GM18873 (cell line): ENCODE measurements around the gene APLF.
"Not testable (repeated sequence)": the region's sequence is repeated elsewhere in the genome, so short reads cannot be mapped to it uniquely, and the experiment has no call there.

Experiments
- ATAC-seq: cut with Tn5 transposase; IDR thresholded peaks from one replicate; pipeline ENCODE4 v1.9.1; 2021; ENCODE audit warnings: mild to moderate bottlenecking, moderate library complexity, moderate number of reproducible peaks; ENCODE audit not compliant: unreplicated experiment, low FRiP score

Gene APLF

DNA sequence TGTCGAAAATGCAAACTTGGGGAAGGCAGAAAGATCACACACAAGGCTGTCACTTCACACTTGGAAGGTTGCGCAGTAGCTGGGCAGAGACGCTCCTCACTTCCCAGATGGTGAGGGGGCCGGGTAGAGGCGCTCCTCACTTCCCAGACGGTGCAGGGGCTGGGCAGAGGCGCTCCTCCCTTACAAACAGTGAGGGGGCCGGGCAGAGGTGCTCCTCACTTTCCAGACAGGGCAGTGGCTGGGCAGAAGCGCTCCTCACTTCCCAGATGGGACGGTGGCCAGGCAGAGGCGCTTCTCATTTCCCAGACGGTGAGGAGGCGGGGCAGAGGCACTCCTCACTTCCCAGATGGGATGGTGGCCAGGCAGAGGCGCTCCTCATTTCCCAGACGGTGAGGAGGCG lies 59.6 kb downstream of the APLF start:
- not testable (repeated sequence) for ATAC-seq

DNA sequence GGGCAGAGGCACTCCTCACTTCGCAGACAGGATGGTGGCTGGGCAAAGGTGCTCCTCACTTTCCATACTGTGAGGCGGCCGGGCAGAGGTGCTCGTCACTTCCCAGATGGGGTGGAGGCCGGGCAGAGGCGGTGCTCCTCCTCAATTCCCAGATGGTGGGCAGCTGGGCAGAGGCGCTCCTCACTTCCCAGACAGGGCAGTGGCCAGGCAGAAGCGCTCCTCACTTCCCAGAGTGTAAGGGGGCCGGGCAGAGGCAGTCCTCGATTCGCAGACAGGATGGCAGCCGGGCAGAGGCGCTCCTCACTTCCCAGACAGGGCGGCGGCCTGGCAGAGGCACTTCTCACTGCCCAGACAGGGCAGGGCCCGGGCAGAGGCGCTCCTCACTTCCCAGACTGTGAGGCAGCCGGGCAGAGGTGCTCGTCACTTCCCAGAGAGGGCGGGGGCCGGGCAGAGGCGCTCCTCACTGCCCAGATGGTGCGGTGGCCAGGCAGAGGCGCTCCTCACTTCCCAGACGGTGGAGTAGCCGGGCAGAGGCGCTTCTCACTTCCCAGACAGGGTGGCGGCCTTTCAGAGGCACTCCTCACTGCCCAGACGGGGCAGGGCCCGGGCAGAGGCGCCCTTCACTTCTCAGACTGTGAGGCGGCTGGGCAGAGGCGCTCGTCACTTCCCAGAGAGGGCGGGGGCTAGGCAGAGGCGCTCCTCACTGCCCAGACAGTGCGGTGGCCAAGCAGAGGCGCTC lies 60.1 kb downstream of the APLF start:
- ATAC-seq, result not testable (repeated sequence)

DNA sequence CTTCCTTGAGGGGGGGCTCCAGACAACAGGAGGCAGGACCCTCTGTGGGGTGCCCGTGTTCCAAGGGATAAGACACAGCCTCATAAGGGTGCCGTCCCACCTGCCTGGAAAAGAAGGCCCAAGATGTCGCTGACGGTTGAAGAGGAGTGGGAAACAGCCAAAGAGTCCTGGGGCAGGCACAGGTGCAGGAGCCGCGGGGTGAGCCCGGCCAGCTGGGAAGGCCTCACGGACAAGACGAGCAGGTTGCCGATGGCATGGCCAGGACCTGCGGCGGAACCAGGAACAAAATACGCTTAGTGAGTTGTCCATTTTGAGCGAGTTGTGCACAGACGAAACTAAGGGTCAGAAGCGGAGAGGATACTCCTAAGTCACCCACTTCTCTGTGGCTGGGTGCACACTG lies 61.8 kb downstream of the APLF start:
- not testable (repeated sequence) for ATAC-seq

DNA sequence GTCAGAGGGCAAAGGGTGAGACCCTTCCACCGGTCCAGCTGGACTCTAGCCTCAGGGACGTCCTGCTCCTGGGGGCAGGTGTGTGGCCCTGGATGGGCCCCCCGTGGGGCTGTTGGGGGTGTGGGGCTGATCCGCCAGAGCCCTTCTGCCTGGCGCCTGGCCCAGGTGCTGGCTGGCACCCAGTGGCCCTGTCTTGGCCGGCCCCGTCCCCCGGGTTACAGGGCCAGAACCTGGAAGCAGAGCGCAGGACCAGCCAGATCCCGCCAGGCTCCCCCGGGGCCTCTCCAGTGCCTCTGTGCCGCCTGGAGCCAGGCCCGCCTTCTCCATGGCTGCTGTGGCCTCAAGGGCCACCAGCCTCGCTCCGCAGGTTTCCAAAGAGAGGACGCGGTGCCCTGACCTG lies 62.3 kb downstream of the APLF start:
- ATAC-seq, result not testable (repeated sequence)

DNA sequence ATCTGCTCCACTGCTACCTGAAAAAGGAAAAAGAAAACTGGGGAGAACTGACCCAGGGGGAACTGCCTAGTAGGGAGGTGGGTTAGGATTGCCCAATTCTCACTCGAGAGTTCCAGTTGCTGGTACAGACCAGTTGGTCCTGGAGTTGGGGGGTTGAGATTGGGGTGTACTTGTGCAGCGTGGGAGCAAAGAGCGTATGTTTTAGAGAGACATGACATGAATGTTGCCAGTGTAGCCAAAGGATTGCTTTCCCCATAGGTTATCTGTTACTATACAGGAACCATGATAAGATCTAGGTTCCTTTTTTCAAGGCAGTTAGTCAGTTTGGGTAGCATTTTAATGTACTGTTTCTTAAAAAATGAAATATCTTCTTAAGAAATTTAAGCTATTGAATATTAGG lies 68.6 kb downstream of the APLF start:
- ATAC-seq, result no peak

DNA sequence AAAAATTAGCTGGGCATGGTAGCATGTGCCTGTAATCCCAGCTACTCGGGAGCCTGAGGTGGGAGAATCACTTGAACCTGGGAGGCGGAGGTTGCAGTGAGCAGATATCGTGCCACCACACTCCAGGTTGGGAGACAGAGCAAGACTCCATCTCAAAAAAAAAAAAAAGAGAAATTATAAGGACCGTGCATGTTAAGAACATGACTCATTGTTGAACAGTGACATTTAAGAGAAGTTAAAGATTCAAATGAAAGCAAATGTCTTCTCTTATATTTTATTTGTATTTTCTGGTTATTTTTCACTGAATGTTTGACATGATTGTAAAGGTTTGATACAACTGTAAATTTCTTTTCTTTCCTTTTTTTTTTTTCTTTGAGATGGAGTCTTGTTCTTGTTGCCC lies 69.6 kb downstream of the APLF start:
- ATAC-seq, result no peak

DNA sequence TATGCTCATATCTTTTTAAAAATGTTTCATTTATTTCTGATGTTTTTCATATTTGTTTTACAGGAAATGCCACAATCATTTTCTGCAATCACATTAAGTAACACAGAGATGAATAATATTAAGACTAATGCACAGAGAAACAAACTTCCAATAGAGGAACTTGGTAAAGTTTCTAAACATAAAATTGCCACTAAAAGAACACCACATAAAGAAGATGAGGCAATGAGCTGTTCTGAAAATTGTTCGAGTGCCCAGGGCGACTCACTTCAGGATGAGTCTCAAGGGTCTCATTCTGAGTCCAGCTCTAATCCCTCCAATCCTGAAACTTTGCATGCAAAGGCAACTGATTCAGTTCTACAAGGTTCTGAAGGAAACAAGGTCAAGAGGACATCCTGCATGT lies 70.4 kb downstream of the APLF start:
- ATAC-seq, result no peak

DNA sequence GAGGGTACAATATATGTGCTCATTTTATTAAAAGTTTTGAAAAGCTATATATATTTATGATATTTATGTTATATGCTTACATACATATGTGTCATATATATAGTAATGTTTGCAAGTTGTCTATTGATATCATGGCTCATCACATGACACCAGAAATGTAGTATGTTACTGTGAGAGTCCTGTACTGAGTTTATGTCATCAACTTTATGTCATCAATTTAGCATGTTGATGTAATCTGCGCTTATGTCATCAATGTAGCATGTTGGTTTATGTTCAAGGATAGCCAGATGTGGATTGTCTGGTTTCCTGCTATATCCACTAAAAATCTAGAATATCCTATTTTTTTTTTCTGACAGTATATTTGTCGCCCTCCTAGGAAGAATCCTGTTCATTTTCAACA lies 77.4 kb downstream of the APLF start:
- no peak for ATAC-seq

DNA sequence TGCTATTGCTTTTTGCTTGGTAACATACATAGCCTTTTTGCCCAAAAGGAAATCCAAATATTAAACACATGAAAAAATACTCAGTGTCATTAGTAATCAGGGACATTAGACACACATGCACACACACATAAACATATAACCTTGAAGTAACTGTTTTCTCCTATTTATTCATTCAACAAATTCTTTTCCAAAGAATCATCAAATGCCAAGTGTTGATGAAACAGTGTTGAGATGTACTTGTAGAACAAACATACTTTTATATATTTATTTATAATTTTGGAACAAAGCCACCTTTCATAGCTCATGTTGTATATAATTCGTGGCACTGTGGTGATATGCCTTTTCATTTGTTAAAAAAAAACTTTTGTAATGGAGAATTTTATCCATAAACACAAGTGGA lies 81.0 kb downstream of the APLF start:
- ATAC-seq, result no peak

DNA sequence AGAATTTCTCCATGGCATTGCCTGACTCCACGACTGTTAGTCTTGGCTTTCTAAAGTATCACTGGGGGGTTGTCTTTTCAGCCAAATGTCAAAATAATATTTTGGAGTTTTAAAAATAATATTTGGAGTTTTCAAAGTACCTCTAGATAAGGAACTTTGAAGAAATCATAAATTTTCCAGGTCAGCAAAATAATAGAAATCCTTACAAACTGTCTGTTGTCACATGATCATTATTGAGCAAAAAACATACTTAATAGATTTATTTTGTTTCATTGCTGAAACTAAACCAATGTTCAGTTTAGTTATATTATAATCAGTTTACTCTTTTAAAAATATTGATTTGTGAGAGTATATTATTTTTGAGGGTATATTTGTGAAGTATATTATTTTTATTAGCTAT lies 85.7 kb downstream of the APLF start:
- no peak for ATAC-seq

DNA sequence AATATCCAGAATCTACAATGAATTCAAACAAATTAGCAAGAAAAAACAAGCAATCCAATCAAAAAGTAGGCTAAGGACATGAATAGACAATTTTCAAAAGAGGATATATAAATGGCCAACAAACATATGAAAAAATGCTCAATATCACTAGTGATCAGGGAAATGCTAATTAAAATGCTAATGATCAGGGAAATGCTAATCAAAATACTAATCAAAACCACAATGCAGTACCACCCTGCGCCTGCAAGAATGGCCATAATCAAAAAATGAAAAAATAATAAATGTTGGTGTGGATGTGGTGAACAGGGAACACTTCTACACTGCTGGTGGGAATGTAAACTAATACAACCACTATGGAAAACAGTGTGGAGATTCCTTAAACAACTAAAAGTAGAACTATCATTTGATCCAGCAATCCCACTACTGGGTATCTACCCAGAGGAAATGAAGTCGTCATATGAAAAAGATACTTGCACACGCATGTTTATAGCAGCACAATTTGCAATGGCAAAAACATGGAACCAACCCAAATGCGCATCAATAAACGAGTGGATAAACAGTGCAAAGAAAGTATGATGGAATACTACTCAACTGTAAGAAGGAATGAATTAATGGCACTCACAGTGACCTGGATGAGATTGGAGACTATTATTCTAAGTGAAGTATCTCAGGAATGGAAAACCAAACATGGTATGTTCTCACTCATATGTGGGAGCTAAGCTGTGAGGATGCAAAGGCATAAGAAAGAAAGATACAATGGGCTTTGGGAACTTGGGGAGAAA lies 88.2 kb downstream of the APLF start:
- ATAC-seq, result not testable (repeated sequence)

DNA sequence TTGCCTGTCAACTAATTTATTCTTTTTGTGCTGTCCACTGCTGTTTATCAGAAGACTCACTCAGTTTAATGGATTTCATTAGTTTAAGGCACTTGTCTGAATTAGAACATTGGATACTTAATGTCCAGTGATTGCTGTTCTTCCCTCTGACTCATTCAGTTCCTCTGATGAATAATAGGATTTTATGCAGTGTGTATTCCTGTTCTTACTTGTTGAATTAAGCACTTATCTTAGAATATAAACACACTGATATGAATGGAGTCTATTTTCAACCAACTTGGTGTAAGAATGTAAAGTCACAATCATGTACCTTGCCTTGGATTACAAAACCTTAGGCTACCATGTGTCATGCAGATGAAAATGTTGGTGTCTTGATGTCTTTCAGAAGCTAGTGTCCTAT lies 89.0 kb downstream of the APLF start:
- ATAC-seq, result no peak

DNA sequence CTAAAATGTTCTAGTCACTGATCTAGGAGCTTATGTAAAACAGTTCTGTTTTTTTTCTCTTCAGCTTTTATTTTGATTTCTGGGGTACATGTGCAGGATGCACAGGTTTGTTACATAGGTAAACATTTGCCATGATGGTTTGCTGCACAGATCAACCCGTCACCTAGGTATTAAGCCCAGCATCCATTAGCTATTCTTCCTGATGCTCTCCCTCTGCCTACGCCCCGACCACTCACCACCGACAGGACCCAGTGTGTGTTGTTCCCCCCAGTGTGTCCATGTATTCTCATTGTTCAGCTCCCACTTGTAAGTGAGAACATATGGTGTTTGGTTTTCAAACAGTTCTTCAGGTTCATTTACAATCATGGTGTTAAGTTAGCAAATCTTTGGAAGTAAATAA lies 91.2 kb downstream of the APLF start:
- no peak for ATAC-seq

DNA sequence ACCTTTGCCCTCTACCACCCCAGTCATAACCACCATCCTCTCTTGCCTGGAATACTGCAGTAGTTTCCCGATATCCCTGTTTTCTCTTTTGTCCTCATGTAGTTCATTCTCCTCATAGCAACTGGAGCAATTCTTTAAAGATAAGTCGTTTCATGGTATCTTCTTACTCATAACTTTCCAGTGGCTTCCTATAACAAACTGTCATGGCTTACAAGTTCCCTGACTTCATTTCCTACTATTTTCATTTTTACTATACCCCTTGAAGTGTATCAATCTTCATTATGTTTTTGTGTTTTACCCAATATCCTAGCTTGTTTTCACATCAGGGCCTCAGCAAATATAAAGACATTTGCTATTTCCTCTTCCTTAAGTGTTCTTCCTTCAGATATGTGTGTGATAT lies 92.3 kb downstream of the APLF start:
- ATAC-seq, result no peak

DNA sequence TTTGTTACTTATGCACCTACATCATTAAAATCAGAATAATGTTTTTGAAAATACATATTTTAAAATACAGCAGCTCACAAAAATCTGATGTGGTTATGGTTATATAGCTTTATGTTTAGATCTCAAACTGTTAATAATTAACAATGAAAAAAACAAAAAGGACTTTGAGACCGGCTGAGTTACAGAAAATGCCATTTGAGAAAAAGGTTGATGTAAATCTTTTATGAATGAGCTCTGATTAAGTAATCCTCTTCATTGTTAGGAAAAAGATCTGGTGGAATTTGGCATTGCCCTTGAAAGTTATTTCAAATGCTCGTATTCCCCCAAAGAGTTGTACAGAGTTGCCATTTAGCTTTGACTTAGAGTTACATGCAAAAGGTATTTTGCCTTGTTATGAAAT lies 93.2 kb downstream of the APLF start:
- no peak for ATAC-seq

DNA sequence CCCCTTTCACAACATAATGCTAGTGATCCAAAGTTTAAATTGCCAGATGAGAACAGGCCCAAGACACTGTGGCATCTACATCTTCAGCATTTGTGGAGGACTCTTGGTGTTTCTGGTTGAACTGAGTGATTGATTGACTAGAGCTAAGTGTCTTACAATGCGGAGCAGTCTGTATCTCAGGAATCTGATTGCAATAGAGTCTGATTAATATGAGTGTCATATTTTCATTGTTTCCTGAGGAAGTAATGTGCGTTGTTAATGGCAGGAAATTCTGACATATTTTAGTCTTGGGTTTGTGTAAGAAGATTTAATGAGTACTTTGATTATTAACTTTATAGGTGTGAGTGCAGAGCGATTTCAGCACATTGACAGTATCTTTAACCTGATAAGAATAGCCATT lies 94.0 kb downstream of the APLF start:
- ATAC-seq, result no peak

DNA sequence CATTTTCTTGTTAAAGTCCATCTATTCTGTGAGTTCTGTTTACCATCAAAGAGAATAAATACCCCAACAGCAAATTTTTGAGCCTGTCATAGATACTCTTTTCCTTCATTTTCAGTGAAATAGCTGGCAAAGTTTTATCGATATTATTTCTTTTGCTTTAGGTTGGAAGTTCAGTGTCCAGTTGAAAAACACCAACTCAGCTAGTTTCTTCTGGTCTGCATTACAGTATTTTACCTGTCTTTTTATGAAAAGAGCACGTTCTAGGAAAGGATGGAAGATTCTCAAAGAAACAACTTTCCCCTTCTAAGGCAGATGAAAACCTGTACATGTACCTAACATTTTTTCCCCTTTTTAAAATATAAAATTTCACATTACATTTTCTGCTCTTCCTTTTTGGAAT lies 95.5 kb downstream of the APLF start:
- ATAC-seq, result no peak

DNA sequence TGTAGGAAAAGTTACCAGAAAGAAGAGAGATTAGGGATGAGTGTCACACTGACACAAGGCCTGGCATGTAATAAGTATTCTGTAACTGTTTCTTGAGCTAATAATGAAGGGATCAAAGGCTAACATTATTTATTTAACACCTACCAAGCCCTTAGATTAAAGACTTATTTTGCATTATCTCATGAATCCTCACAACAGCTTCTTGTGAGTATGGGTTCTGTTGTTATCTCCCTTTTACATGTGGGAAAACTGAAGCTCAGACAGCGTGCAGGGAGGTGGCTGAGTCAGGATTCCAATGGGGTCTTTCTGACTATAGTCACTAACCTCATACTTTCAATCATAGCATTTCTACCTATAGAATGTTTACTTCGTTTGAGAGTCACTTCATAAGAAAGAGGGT lies 97.0 kb downstream of the APLF start:
- ATAC-seq, result no peak

DNA sequence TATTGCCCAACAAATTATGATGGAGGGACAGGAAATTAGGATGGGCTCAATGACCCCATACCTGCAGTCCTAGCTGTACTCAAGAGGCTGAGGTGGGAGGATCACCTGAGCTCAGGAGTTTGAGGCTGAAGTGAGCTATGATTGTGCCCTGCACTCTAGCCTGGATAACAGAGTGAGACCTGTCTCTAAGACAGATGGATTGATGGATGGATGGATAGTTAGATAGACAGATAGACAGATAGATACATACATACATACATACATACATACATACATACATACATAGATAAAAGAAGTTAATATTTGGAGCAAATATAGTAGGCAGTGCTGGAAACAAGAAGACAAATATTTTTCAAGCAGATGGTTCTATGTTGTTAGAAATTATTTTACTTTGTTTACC lies 97.9 kb downstream of the APLF start:
- ATAC-seq, result no peak

DNA sequence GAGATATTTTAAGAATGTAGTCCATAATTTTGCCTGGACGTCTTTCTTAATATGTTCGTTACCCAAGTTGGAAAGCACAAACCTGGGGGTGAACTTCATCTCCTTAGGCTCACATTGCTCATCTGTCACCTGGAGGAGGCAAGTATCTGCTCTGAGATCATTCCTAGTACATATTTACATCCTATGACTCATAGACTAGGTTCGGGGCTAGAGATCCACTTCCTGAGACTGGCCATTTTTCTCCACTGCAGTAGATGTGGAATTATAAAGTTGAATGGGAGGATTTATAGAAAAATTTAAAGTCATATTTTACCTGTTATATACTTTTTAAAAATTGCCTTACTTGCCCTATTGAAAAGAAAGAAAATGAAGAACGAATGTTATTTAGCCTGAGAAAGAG lies 98.5 kb downstream of the APLF start:
- ATAC-seq, result no peak

DNA sequence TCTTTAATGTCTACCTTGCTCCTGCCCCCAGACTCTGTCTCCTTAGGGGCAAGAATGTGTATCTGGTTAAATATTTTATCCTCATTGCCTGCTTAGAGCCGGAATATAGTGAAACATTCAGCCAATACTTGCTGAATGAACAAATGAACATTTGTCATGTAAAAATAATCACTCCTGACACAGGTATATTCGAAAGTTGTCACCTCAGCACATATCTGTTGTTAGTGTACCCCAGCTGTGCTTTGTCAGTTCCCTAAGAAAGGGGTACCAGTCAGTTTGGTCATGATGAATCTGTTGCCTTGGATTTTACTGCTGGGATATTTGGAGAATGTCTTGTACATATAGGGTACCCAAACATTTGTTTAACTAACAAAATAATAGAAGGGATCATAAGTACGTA lies 99.0 kb downstream of the APLF start:
- no peak for ATAC-seq

DNA sequence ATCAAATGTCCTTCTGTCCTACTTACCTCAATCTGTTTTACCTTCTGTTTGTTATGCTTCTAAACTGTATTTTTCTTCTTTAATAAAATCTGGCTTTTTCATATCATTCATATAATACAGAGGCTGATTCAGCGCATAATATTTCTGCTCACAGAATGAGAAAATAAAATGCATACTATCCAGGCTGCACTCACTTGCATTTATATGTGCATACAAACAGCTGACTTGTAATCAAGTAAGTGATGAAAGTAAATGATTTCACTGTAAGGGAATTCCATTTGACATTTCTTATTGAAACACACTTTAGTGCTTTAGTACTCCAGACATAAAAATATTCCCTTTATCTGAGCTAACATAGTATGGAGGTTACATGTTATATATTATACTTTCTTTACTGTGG lies 100.7 kb downstream of the APLF start:
- ATAC-seq, result no peak
